DND-41 (cell line): ENCODE measurements around the gene KAZN.

Experiments
- ATAC-seq: fragments of 200-7000 bp; cut with Tn5 transposase; 3 replicates; pipeline ENCODE4 v1.9.1; 2021; ENCODE audit warnings: low read depth; ENCODE audit not compliant: insufficient read depth
- DNase-seq: peaks from one replicate; pipeline ENCODE4 v3.0.0-alpha.2; 2020
- H2AFZ ChIP-seq: 2 replicates; pipeline ENCODE4 v1.6.0; 2012; ENCODE audit warnings: low read depth, low read length
- H3K27ac ChIP-seq: 2 replicates; pipeline ENCODE4 v1.5.1; 2012; ENCODE audit warnings: low read length, inconsistent platforms
- H3K27me3 ChIP-seq: fragments of 200-600 bp; sonication (generic); 2 replicates; pipeline ENCODE4 v1.6.0; 2012; ENCODE audit warnings: low read length, mild to moderate bottlenecking, inconsistent platforms; ENCODE audit not compliant: insufficient read depth, poor library complexity
- H3K36me3 ChIP-seq: 2 replicates; pipeline ENCODE4 v1.5.1; 2012; ENCODE audit warnings: low read length, inconsistent platforms; ENCODE audit not compliant: insufficient read depth
- H3K4me1 ChIP-seq: 2 replicates; pipeline ENCODE4 v1.5.1; 2012; ENCODE audit warnings: mild to moderate bottlenecking, low read length; ENCODE audit not compliant: insufficient read depth
- H3K4me2 ChIP-seq: 2 replicates; pipeline ENCODE4 v1.6.0; 2012; ENCODE audit warnings: mild to moderate bottlenecking, moderate library complexity, low read length, inconsistent platforms; ENCODE audit not compliant: insufficient read depth
- H3K4me3 ChIP-seq, 2 experiments: fragments of 200-600 bp in 1 of 2; shearing (Covaris generic) in 1 of 2; 2 replicates each; pipeline ENCODE4 v1.5.1; 2012 to 2016; ENCODE audit warnings: inconsistent platforms in 2 of 2, low read length in 2 of 2, mild to moderate bottlenecking in 2 of 2, low read depth in 1 of 2, moderate library complexity in 1 of 2
- H3K79me2 ChIP-seq: 2 replicates; pipeline ENCODE4 v1.6.0; 2012; ENCODE audit warnings: low read length, inconsistent platforms; ENCODE audit not compliant: insufficient read depth
- H3K9ac ChIP-seq: 2 replicates; pipeline ENCODE4 v1.6.0; 2012; ENCODE audit warnings: low read depth, mild to moderate bottlenecking, inconsistent platforms, low read length, moderate library complexity
- H3K9me3 ChIP-seq: 2 replicates; pipeline ENCODE4 v1.5.1; 2012; ENCODE audit warnings: low read length, moderate library complexity, mild to moderate bottlenecking, inconsistent platforms; ENCODE audit not compliant: insufficient read depth, severe bottlenecking
- H4K20me1 ChIP-seq: 2 replicates; pipeline ENCODE4 v1.6.0; 2012; ENCODE audit warnings: low read length; ENCODE audit not compliant: insufficient read depth
- CTCF ChIP-seq: IDR thresholded peaks from 2 replicates; pipeline ENCODE4 v1.5.1; 2012; ENCODE audit warnings: borderline replicate concordance, low read length, moderate library complexity, mild to moderate bottlenecking; ENCODE audit not compliant: poor library complexity, severe bottlenecking; ENCODE audit errors: extremely low read depth
- EZH2 ChIP-seq: IDR thresholded peaks from 3 replicates; pipeline ENCODE4 v1.6.1; 2012; ENCODE audit warnings: borderline replicate concordance, low read depth, mild to moderate bottlenecking, moderate library complexity, low read length, inconsistent platforms; ENCODE audit not compliant: severe bottlenecking

Gene KAZN

GRCh38 chr1:15122331-15122730, 523.8 kb downstream of the KAZN start:
- no peak for TF ChIP-seq CTCF
- TF ChIP-seq EZH2: no peak
- no peaks in the 10 kb centered on the region for H3K27me3 ChIP-seq
- H3K4me3 ChIP-seq: no peak overlapping the region
- no peaks in the 10 kb centered on the region for H3K79me2 ChIP-seq
- no peaks in the 10 kb centered on the region for H3K36me3 ChIP-seq
- no peak overlapping the region for H3K27ac ChIP-seq
- no peak for ATAC-seq
- H3K9ac ChIP-seq: no peak overlapping the region
- DNase-seq: no peak
- H2AFZ ChIP-seq: no peak overlapping the region
- no peaks in the 10 kb centered on the region for H3K9me3 ChIP-seq
- no peak overlapping the region for H3K4me2 ChIP-seq
- no peaks in the 10 kb centered on the region for H3K4me1 ChIP-seq
- no peaks in the 10 kb centered on the region; the same call in none of the 2 replicates for H4K20me1 ChIP-seq

- TF ChIP-seq EZH2 (no peak), CTCF (no peak)
- Histone ChIP-seq H2AFZ (no peak overlapping the region), H3K27ac (no peak overlapping the region), H3K4me1 (no peaks in the 10 kb centered on the region), H3K36me3 (no peaks in the 10 kb centered on the region), H4K20me1 (no peaks in the 10 kb centered on the region; the same call in none of the 2 replicates), H3K79me2 (no peaks in the 10 kb centered on the region), H3K27me3 (no peaks in the 10 kb centered on the region), H3K9ac (no peak overlapping the region), H3K4me3 (no peak overlapping the region), H3K9me3 (no peaks in the 10 kb centered on the region), H3K4me2 (no peak overlapping the region)
- DNase-seq: no peak
- no peak for ATAC-seq
Observed at GRCh38 chr1:15123270-15123669, 524.8 kb downstream of the KAZN start.

GRCh38 chr1:15123925-15124324, 525.4 kb downstream of the KAZN start:
- Histone ChIP-seq H3K36me3 (no peaks in the 10 kb centered on the region), H4K20me1 (no peaks in the 10 kb centered on the region; the same call in 1 of the 2 replicates), H2AFZ (no peak overlapping the region), H3K9ac (no peak overlapping the region), H3K27ac (no peak overlapping the region), H3K9me3 (no peaks in the 10 kb centered on the region), H3K4me2 (no peak overlapping the region), H3K79me2 (no peaks in the 10 kb centered on the region), H3K27me3 (no peaks in the 10 kb centered on the region), H3K4me3 (no peak overlapping the region), H3K4me1 (no peaks in the 10 kb centered on the region)
- ATAC-seq: no peak
- DNase-seq: no peak
- TF ChIP-seq EZH2 (no peak), CTCF (no peak)
